SIG-M5 treated with dmso at 0.1 percent for 504 hours (cell line): ENCODE data around the gene DSG2.
"Not testable (repeated sequence)": the region's sequence is repeated elsewhere in the genome, so short reads cannot be mapped to it uniquely, and the experiment has no call there.

Source experiments
- DNase-seq: peaks from one replicate; lab custom pipeline; 2025; ENCODE audit not compliant: unreplicated experiment; lab: John Stamatoyannopoulos, UW

DSG2 gene

GRCh38 chr18:31500051-31500688 lies 2.2 kb downstream of the DSG2 start:
- DNase-seq, result peak; percentile 31

GRCh38 chr18:31503011-31503410 lies 5.0 kb downstream of the DSG2 start:
- DNase-seq, result no peak

- DNase-seq, result no peak
Observed at GRCh38 chr18:31504455-31505147, 6.6 kb downstream of the DSG2 start.

GRCh38 chr18:31505156-31505555 lies 7.2 kb downstream of the DSG2 start:
- DNase-seq, result no peak

GRCh38 chr18:31506024-31506742 lies 8.2 kb downstream of the DSG2 start:
- DNase-seq, result no peak

- DNase-seq, result not testable (repeated sequence)
Observed at GRCh38 chr18:31507124-31507523, 9.1 kb downstream of the DSG2 start.

- no peak for DNase-seq
Observed at GRCh38 chr18:31508781-31509180, 10.8 kb downstream of the DSG2 start.

GRCh38 chr18:31509571-31509970 lies 11.6 kb downstream of the DSG2 start:
- DNase-seq, result no peak

- DNase-seq, result no peak
Observed at GRCh38 chr18:31510319-31510718, 12.3 kb downstream of the DSG2 start.

- DNase-seq, result no peak
Observed at GRCh38 chr18:31511098-31511497, 13.1 kb downstream of the DSG2 start.

GRCh38 chr18:31512203-31512764 lies 14.3 kb downstream of the DSG2 start:
- no peak for DNase-seq

- DNase-seq, result no peak
Observed at GRCh38 chr18:31513189-31513935, 15.4 kb downstream of the DSG2 start.

GRCh38 chr18:31516437-31516836 lies 18.5 kb downstream of the DSG2 start:
- DNase-seq, result no peak

- DNase-seq, result no peak
Observed at GRCh38 chr18:31526374-31526773, 28.4 kb downstream of the DSG2 start.

GRCh38 chr18:31533236-31533635 lies 35.3 kb downstream of the DSG2 start:
- no peak for DNase-seq

GRCh38 chr18:31538837-31539236 lies 40.9 kb downstream of the DSG2 start:
- DNase-seq, result no peak

GRCh38 chr18:31546476-31546875 lies 48.5 kb downstream of the DSG2 start:
- DNase-seq, result no peak

- DNase-seq, result no peak
Observed at GRCh38 chr18:31548853-31549252, 50.9 kb downstream of the DSG2 start.

- no peak for DNase-seq
Observed at GRCh38 chr18:31549416-31549815, 51.4 kb downstream of the DSG2 start.

GRCh38 chr18:31551883-31552282 lies 53.9 kb downstream of the DSG2 start:
- no peak for DNase-seq

GRCh38 chr18:31553800-31554199 lies 55.8 kb downstream of the DSG2 start:
- no peak for DNase-seq
